NCI-H1048 (cell line): ENCODE data around the gene SHF.

Experiments
- DNase-seq: peaks from one replicate; lab custom pipeline; 2025; lab: John Stamatoyannopoulos, UW

The SHF gene

DNA sequence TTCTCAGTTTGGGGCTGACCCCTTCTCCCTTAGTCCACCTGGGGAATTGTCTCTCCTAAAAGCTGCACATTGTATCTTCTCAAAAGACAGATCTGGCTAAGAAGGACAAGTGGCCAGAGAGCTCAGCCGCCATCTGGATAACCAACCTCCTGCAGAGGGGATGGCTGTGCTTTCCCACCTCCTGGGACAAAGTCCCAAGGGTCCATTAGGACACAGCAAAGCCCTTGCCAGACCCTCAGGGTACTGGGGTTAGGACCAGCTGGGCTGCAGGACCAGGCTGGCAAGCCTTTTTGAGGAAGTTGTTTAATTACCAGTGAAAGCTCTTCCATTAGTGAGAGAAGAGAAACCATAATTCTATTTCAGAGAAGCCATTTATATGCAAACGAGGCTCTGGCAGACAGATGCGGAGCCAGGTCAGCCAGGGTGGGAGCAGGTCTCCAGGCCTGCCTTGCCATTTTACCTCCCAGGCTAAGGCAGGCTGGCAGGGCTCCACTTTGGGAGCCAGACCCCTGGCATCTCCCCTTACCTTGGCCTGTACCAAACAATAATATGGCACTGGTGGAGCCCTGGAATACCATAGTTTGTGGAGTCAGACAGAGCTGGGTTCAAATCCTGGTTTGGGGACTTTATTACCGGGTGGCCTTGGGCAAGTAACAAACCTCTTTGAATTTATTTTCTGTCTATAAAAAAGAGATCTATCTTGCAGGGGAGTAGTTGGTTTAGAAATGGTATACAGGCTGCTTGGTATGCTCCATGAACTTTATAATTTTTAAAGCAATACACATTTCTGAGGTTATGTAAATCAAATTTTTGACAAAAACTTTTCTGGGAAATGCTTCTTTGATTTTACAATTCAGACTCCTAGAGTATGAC lies 17.9 kb downstream of the SHF start:
- no peak for DNase-seq

DNA sequence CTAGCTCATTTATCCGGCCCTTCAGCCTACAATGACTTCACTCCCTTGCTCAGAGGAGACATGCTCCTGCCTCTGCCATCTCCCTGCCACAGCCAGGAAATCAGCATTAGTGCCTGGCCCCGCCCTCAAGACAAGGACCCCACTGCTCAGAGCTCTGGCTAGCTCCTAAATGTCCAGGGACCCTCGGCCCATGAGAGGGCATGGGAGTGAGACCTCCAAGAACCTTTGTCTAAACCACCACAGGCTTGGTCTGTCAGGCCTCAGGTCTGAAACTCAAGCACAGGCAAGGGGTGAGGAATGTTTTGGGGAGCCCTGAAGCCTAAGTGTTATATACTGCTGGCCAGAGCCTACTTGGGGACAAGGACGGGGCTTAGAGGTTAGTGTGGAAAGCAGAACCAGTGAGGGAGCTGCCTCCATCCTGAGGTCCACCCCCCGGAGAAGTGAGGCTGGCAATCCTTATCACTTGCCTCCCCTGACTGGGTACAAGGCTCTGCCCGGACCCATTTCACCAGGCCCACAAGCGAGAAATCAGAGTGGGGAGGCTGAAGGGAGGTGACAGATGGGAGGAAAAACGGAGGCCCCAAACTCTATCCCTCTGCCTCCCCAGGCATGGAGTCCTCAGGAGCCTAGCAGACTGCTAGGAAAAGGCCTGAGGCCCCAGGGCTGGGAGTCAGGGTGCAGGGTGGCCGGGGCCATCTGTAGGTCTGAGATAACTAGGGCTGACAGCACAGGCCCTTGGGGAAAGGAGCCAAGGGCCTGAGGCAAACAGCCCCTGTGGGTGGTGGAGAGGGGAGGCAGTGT lies 18.8 kb downstream of the SHF start:
- no peak for DNase-seq

DNA sequence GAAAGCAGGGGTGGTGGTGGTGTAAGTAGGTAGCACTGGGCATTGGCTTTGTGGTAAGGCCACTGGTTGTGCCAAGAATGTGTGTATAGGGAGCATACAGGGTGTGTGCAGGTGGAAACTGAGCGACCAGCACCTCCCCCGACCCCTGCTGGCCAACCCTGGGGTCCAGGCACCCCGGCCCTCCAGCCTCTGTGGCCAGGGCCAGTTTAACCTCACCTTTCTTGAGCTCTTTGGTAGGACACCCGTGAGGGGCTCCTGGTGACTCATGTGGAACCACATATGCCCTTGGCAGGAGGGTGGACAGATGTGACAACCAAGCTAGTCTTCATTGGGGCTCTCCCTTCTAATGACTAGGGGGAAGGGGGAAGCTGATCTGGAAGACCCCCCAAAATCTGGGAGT lies 19.5 kb downstream of the SHF start:
- DNase-seq = no peak

DNA sequence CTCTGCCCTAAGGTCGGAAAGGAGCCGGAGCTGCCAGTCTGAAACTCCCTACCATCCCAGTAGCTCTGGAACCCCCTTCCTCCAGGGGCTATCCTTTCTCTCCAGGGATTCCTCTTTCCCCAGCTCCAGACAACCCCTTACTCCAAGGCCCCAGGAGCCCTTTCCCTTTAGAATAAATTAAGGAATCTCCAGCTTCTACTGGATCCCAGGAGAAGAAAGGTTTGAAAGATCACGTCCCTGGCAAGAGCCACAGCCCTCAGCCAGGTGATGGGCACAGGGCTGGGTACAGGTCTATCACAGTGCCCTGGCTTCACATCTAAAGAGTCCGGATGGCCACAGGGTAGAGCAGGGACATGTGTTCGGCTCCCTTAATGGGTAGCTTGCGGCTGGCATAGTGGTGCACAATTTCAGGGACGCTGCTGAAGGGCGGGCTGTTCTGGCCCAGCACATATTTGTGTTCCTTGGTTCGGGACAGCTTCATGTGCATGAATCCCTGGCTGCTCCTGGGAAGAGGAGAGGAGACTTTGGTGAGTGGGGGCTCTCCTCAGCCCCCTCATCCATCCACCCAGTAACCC lies 20.0 kb downstream of the SHF start:
- no peak for DNase-seq

DNA sequence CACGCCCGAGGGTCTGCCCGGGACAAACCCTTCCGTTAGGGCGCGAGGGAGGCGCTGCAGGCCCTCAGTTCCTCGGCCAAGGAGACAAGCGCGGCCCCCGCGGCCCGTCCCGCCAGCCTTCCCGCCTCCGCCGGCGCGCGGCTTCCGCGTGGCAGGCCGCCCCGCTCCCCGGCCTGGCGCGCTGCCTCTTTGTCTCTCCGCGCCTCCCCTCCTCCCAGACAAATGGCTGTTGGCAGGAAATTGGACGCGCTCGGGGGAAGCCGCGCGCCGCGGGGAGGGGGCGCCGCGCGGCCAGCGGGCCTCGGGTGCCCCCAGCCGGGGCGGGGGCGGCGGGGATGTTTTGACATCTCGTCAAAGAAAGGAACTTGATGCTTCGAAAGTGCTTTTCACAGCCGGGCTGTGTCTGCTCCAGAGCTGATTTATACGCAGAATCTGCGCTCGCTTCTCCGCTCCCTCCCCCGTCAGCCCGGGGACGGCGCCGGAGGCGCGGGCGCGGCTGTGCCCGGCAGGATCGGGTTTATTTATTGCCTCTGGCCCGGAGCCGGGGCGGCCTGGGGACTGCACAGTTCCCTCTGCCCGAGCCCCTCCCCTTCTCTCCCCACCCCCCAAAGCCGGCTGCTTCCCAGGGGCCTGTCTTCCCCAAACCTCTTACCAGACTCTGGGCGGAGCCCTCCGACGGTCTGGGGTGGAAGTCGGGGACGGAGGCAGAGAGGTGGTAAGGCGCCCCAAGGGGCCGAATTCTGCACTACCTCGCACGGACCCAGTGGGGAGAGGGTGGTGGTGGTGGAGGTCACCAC lies 20.7 kb downstream of the SHF start:
- no peak for DNase-seq

DNA sequence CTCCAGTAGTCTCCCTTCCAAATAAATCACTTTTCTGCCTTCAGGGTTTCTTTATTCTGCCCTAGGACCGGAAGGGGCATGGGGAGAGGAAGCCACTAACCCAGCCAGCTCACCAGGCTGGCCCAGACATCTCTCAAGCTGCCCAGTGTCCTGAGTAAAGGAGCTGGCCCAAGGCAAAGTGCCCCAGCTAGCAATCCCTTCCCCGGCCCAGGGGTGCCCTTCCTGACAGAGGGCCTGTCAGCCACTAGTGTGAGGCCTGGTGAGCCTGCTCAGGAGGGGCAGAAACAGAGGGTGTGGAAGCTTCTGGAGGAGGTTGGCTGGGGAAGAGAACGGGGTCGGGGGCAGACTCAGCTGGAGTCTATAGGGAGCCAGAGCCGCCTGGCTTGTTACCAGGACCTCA lies 22.2 kb downstream of the SHF start:
- DNase-seq = no peak

DNA sequence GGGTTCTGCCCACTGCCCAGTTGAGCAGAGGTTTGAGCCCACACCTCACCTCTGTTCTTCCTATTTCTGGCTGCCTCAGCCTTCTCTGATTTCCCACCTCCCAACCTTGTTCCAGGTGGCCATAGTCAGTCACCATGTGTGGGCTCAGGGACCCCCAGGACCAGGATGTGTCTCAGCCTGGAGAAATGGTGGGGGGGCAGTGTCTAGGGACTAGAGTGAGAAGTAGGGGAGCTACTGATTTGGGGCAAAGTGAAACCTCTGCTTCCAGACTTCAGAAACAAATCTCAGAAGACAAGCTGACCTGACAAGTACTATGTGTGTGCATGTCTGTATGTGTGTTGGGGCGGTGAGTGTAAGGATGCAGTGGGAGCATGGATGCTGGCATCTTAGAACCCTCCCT lies 22.9 kb downstream of the SHF start:
- no peak for DNase-seq

DNA sequence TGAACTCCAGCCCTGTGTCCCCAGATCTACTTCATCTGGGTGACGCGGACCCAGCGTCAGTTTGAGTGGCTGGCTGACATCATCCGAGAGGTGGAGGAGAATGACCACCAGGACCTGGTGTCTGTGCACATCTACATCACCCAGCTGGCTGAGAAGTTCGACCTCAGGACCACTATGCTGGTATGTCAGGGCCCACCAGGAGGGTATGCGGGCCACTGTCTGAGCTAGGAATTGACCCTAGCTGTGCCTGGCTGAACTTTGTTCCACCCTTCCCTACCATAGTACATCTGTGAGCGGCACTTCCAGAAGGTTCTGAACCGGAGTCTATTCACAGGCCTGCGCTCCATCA lies 24.3 kb downstream of the SHF start:
- no peak for DNase-seq

DNA sequence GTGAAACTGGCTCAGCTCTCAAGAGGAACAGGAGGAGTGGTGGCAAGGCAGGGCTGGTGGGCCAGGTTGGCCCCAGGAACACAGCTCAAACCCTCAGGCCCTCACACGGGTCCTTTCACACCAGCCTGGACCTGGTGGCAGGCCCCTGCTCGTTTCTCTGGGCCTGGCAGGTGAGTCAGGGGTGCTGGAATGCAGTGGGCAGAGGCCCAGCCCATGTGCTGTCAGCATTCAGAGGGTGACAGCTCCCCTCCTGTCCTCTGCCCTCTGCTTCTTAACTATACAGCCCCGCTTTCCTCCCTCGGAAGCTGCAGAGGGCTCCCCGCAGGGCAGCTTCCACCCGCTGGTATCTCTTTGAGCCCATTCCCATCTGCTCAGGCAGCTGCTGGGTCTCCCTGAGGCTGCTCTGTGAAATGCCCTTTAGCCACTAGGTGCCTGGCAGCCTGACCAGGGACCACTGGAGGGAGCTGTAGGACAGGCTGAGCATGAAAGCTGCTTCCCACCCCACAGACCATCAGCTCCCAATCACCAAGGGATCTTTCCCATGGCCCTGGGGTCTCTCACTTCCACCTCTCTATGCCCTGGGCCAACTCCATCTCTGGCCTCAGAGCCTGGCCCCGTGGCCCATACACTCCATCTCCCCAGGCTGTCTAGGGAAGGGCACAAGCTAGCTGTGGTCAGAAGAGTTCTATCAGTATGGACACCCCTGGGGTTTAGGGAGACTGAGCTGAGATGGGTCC lies 24.8 kb downstream of the SHF start:
- no peak for DNase-seq

DNA sequence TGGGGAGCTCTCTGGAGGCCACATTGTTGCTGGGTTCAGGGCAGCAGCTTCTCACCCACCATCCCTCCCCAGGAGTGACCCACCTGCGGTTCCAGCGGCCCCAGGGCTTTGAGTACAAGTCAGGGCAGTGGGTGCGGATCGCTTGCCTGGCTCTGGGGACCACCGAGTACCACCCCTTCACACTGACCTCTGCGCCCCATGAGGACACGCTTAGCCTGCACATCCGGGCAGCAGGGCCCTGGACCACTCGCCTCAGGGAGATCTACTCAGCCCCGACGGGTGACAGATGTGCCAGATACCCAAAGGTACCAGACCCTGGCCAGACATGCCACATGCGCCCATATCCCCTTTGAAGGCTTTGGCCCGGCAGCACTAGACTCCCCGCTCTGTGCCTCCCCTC lies 26.1 kb downstream of the SHF start:
- no peak for DNase-seq

DNA sequence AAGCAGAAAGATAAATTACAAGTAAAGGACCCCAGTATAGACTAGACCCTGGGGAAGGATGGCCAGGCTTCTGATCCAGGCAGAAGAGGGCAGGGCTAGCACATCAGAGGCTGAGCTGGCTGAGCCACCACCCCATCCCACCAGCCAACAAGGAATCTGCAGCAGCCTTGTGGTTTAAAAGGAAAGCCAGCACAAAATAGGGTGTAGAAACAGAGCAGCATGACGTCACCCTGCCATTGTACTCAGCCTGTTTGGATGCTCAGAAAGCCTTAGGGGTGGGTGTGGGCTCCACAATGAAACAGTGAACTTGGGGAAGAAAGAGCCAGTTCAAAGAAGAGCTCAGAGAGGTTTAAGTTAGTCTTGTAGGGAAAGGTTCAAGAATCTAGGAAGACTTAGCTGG lies 29.8 kb downstream of the SHF start:
- DNase-seq = no peak

DNA sequence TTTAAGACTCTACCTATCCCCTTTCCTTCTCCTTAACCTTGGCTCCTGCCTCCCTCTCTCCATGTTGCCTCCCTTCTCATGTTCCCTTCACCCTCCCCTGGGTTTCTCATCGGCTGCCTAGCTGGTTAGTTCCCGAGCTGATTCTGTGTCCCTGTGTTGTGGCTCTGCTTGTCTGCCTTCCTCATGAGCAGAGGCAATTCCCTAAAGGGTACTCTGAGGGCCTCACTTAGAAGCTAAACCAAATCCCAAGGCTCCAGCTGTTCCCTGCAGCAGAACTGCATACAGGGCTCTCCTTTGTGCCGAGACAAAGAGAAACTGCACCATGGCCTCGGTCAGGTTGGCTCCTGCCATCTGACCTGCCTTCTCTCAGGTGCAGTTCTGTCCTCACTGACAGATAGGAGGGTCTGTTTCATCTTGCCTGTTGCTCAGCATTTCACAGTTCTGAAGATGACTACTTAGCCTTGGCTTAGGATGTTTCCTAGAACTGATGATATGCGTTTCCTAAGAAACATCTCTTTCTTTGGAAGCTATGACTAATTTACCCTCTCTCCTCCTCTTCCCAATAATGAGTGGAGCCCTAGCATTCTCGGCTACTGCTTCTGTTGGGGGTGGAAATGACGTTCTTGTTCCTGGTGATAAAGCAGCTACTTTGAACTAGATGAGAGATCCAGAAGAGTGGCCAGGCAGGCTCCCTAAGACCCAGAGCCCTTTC lies 30.9 kb downstream of the SHF start:
- no peak for DNase-seq

DNA sequence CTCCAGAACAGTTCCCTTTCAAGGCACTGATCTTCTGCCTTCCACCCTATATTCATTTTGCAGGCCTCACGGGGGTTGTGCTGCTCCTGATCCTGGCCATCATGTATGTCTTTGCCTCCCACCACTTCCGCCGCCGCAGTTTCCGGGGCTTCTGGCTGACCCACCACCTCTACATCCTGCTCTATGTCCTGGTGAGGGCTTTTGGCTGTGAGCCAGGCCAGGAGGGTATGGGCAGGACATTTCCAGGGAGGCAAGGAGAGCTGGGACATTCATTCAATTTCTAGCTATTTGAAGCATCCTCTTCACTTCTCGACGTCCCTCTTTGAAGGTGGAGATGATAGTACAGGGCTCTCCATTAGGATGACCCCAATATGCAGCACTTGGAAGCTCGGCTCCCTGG lies 32.0 kb downstream of the SHF start:
- no peak for DNase-seq

DNA sequence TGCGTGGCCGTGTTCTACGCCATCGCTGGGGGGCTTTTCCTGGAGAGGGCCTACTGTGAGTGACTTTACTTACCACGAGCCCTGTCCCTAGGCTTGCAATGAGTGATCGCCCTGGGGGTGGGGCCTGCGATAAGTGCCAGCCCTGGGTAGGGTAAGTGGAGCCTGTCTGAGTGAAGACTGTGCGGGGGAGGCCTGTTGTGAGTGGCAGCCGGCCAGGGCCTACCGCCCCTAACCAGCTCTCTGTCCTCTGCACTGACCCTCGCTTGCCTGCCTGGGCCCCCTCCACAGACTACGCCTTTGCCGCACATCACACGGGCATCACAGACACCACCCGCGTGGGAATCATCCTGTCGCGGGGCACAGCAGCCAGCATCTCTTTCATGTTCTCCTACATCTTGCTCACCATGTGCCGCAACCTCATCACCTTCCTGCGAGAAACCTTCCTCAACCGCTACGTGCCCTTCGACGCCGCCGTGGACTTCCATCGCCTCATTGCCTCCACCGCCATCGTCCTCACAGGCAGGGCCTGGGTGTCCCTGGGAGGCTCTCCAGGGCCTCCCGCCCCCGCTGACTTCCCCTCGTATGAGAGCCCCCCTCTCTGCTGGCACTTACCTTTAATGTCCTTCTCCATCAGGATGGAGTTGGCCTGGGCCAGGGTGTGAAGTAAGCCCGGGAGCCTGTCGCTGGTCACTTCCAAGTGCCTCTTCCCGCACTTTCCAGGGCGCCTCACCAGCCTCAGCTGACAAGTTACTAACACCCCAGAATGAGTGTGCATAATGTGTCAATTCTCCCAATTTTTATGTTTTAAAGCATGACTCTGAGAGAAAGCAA lies 35.6 kb downstream of the SHF start:
- no peak for DNase-seq

DNA sequence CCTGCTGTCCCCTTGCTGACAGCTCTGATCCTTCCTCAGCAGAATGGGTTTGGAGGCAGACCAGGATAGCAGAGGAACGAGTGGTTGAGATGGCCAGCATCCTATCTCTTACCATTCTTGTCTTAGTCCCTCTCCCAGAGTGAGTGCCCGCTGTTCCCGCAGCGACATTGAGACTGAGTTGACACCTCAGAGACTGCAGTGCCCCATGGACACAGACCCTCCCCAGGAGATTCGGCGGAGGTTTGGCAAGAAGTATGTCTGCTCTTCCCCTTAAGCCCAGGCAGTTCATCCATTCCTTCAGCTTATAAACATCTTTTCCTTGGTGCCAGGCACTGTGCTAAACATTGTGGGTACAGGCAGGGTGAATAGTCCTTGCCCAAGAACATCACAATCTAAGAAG lies 36.8 kb downstream of the SHF start:
- DNase-seq = no peak

DNA sequence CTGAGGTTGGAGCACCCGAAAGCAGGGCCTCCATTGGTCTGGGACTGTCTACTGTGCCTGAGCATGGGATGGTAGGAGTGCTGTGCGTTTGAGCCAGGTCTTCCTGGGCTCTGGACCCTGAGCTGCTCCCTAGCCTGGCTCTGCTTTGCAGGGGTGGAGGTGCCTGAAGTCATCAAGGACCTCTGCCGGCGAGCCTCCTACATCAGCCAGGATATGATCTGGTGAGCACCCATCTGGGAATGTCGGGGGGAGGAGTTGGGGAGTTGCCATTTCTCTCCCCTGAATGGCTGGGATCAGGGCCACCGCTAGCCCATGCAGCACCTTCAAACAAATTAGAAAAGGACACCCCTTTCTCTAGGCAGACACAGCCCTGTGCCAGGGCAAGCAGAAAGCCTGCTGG lies 37.3 kb downstream of the SHF start:
- no peak for DNase-seq

DNA sequence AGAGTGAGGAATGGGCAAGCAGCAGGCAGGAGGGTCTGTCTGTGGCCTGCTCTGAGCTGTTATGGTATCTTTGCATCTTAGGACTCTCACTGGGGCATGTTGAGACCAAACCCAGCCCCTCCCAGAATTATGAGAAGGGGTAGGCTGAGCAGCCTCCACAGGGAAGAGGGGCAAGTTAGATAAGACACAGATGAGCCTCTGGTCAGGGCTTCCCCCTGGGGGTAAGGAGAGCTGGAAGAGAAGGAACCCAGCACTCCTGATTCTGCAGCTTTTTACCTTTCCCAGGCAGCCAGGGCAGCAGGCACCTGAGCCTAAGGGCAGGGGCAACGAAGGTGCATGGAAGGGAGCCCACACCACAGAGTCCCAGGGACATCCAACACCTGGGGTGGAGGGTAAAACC lies 38.7 kb downstream of the SHF start:
- DNase-seq = no peak

DNA sequence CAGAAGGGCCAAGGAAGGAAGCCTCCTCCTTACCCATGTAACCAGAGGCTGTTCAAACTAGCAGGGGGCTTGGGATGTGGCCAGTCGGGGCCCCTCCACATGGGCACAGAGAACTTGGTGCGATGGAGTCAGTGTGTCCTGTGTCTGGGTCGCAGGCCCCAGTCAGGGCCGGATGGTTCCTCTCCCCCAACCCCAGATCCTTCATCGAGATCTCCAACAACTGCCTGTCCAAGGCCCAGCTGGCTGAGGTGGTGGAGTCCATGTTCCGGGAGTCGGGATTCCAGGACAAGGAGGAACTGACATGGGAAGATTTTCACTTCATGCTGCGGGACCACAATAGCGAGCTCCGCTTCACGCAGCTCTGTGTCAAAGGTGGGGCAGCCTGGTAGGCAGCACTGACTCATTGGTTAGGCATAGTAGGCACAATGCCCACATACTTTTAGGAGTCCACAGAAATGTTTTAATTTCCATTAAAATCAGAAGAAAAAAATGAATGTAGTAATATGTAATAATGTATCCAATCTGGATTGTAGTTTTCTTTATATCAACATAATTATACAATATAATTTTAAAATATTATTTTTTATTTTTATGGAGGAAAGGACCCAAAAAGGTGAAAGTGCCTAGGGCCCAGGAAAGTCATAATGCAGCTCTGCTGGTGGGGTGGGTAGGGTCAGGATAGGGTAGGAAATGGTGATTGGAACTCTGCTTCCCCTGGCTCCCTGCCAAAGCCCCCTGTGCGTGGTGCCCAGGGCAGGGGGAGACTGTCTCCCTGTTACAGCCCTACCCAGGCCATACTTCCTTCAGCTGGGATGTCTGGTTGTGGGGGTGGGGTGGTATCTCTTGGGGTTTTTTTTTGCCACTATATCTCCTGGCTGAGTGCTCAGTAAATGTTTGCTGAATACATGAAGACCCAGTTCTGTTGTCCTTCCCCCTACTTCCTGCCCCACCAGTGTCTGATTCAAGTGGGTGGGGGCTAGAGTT lies 39.4 kb downstream of the SHF start:
- no peak for DNase-seq

DNA sequence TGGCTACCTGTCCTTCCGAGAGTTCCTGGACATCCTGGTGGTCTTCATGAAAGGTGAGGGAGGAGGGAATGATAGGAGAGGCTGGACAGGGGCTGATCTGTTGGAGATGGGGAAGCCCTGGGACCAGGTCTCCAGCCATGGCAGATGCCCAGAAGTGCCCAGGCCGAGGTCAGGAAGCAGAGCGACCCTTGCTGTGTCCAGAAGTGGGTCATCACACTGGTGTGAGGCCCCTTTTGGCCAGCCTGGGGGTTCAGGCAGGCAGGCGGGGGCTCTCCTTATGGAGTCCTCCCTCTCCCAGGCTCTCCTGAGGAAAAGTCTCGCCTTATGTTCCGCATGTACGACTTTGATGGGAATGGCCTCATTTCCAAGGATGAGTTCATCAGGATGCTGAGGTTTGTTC lies 40.2 kb downstream of the SHF start:
- no peak for DNase-seq
